H9 (cell line): ENCODE data around the gene TUB. TPM values are rescaled to one million over a fixed set of nuclear protein-coding genes. Genes with fewer than 3 reads are reported as not detected.

Source experiments
- DNase-seq: peaks from one replicate; pipeline ENCODE4 v3.0.0-alpha.2; 2017
- H2AFZ ChIP-seq: one replicate; pipeline ENCODE4 v1.6.1; 2013; ENCODE audit warnings: mild to moderate bottlenecking, low read length, control low read depth, moderate library complexity
- H2AK5ac ChIP-seq: 2 replicates; pipeline ENCODE4 v1.6.1; 2013; ENCODE audit warnings: low read length, control low read depth, mixed read lengths; ENCODE audit not compliant: insufficient read length
- H2BK120ac ChIP-seq: one replicate; pipeline ENCODE4 v1.6.1; 2013; ENCODE audit warnings: low read depth, mild to moderate bottlenecking, low read length, control low read depth, inconsistent platforms; ENCODE audit not compliant: poor library complexity, severe bottlenecking
- H2BK12ac ChIP-seq: 2 replicates; pipeline ENCODE4 v1.6.1; 2013; ENCODE audit warnings: low read length, control low read depth, mixed read lengths, low read depth; ENCODE audit not compliant: insufficient read length
- H2BK15ac ChIP-seq: 2 replicates; pipeline ENCODE4 v1.6.1; 2013; ENCODE audit warnings: low read depth, low read length, control low read depth
- H2BK20ac ChIP-seq: one replicate; pipeline ENCODE4 v1.6.1; 2013; ENCODE audit warnings: low read depth, mild to moderate bottlenecking, low read length, control low read depth, inconsistent platforms; ENCODE audit not compliant: poor library complexity, severe bottlenecking
- H2BK5ac ChIP-seq: 2 replicates; pipeline ENCODE4 v1.6.1; 2013; ENCODE audit warnings: low read length, control low read depth, mixed read lengths; ENCODE audit not compliant: insufficient read length
- H3K14ac ChIP-seq: 2 replicates; pipeline ENCODE4 v1.6.1; 2013; ENCODE audit warnings: low read length, control low read depth; ENCODE audit not compliant: insufficient read depth
- H3K18ac ChIP-seq: 2 replicates; pipeline ENCODE4 v1.6.1; 2013; ENCODE audit warnings: low read depth, mild to moderate bottlenecking, mixed read lengths, low read length, control low read depth; ENCODE audit not compliant: insufficient read length
- H3K23ac ChIP-seq: 2 replicates; pipeline ENCODE4 v1.6.1; 2013; ENCODE audit warnings: low read length, control low read depth, mixed read lengths, low read depth; ENCODE audit not compliant: insufficient read length
- H3K23me2 ChIP-seq: 2 replicates; pipeline ENCODE4 v1.6.1; 2013; ENCODE audit warnings: low read depth, mild to moderate bottlenecking, mixed read lengths, low read length, control low read depth; ENCODE audit not compliant: insufficient read length, poor library complexity, severe bottlenecking
- H3K27ac ChIP-seq: 2 replicates; pipeline ENCODE4 v1.5.1; 2013; ENCODE audit warnings: low read length, control low read depth, mixed read lengths, low read depth; ENCODE audit not compliant: insufficient read length
- H3K27me3 ChIP-seq: 2 replicates; pipeline ENCODE4 v1.6.1; 2013; ENCODE audit warnings: low read length, control low read depth, inconsistent platforms; ENCODE audit not compliant: insufficient read depth
- H3K4ac ChIP-seq: 2 replicates; pipeline ENCODE4 v1.6.1; 2013; ENCODE audit warnings: low read depth, mild to moderate bottlenecking, control low read depth, inconsistent platforms, low read length, moderate library complexity
- H3K4me1 ChIP-seq: 2 replicates; pipeline ENCODE4 v1.6.1; 2013; ENCODE audit warnings: low read length, control low read depth, inconsistent platforms; ENCODE audit not compliant: insufficient read depth
- H3K4me2 ChIP-seq: 2 replicates; pipeline ENCODE4 v1.6.1; 2013; ENCODE audit warnings: low read length, control low read depth, mixed read lengths; ENCODE audit not compliant: insufficient read length, insufficient read depth
- H3K56ac ChIP-seq: 2 replicates; pipeline ENCODE4 v1.6.1; 2013; ENCODE audit warnings: low read depth, mild to moderate bottlenecking, mixed read lengths, low read length, control low read depth; ENCODE audit not compliant: insufficient read length
- H3K79me1 ChIP-seq: 2 replicates; pipeline ENCODE4 v1.6.1; 2013; ENCODE audit warnings: low read depth, mild to moderate bottlenecking, moderate library complexity, low read length, control low read depth, inconsistent platforms; ENCODE audit not compliant: insufficient read depth, poor library complexity, severe bottlenecking
- H3K79me2 ChIP-seq: 2 replicates; pipeline ENCODE4 v1.6.1; 2013; ENCODE audit warnings: low read length, control low read depth, inconsistent platforms; ENCODE audit not compliant: insufficient read depth
- H3K9ac ChIP-seq: 2 replicates; pipeline ENCODE4 v1.6.1; 2013; ENCODE audit warnings: low read length, control low read depth, mixed read lengths; ENCODE audit not compliant: insufficient read length; ENCODE audit errors: extremely low read depth
- H3K9me3 ChIP-seq: one replicate; pipeline ENCODE4 v1.6.1; 2013; ENCODE audit warnings: low read depth, low read length, inconsistent platforms; ENCODE audit not compliant: control insufficient read depth
- H3T11ph ChIP-seq: one replicate; pipeline ENCODE4 v1.6.1; 2013; ENCODE audit warnings: mild to moderate bottlenecking, low read length, control low read depth, inconsistent platforms
- H4K20me1 ChIP-seq: one replicate; pipeline ENCODE4 v1.6.1; 2013; ENCODE audit not compliant: control insufficient read depth, insufficient read length, insufficient read depth
- H4K5ac ChIP-seq: 2 replicates; pipeline ENCODE4 v1.6.1; 2013; ENCODE audit warnings: low read depth, mild to moderate bottlenecking, mixed read lengths, low read length, control low read depth; ENCODE audit not compliant: insufficient read length
- H4K8ac ChIP-seq: replicated peaks from 2 replicates; pipeline ENCODE4 v1.6.1; 2013; ENCODE audit warnings: low read length, control low read depth, mixed read lengths, low read depth; ENCODE audit not compliant: insufficient read length
- H4K91ac ChIP-seq: 2 replicates; pipeline ENCODE4 v1.6.1; 2013; ENCODE audit warnings: low read depth, mild to moderate bottlenecking, moderate library complexity, mixed read lengths, low read length, control low read depth; ENCODE audit not compliant: insufficient read length
- H3K27ac Mint-ChIP-seq, 3 experiments: 2 replicates in 2 of 3; 3 replicates in 1 of 3; pipeline ENCODE4 v1.8.0; 2020 to 2021; ENCODE audit warnings: mixed read lengths in 3 of 3, mild to moderate bottlenecking in 1 of 3, moderate library complexity in 1 of 3
- H3K27me3 Mint-ChIP-seq: 2 replicates; pipeline ENCODE4 v1.8.0; 2021; ENCODE audit warnings: low read depth, mild to moderate bottlenecking, moderate library complexity, mixed read lengths
- H3K36me3 Mint-ChIP-seq, 3 experiments: 2 replicates in 2 of 3; 3 replicates in 1 of 3; pipeline ENCODE4 v1.8.0; 2020 to 2021; ENCODE audit warnings: low read depth in 3 of 3, mixed read lengths in 3 of 3; ENCODE audit not compliant: insufficient read depth in 1 of 3
- H3K4me1 Mint-ChIP-seq, 2 experiments: 2 replicates each; pipeline ENCODE4 v1.8.0; 2020; ENCODE audit warnings: mixed read lengths in 2 of 2
- H3K4me3 Mint-ChIP-seq, 2 experiments: 2 replicates in 1 of 2; 3 replicates in 1 of 2; pipeline ENCODE4 v1.8.0; 2020 to 2021; ENCODE audit warnings: mild to moderate bottlenecking in 2 of 2, mixed read lengths in 2 of 2, moderate library complexity in 1 of 2
- H3K9me3 Mint-ChIP-seq, 2 experiments: 2 replicates in 1 of 2; 3 replicates in 1 of 2; pipeline ENCODE4 v1.8.0; 2020; ENCODE audit warnings: mild to moderate bottlenecking in 2 of 2, mixed read lengths in 2 of 2, moderate library complexity in 1 of 2
- CTCF ChIP-seq: fragments of 200-600 bp; sonication (generic); conservative IDR thresholded peaks from 3 replicates; pipeline ENCODE4 v1.8.0; 2021; ENCODE audit warnings: antibody characterized with exemption, mild to moderate bottlenecking
- WGBS: extraction: QIAGEN DNeasy Blood & Tissue Kit; methylation state at CpG from one replicate; pipeline ENCODE4 v1.1.7; 2013; ENCODE audit warnings: missing lambda C conversion rate, low lambda C conversion rate, mixed read lengths; ENCODE audit not compliant: insufficient read length; ENCODE audit errors: extremely low coverage; 5-methylcytosine and 5-hydroxymethylcytosine counted together
- total RNA-seq: library from RNA; stranded (reverse); gene quantifications from 2 replicates; pipeline ENCODE4 v1.2.1, GENCODE V29; 2021

The TUB gene
- total RNA-seq, 1 experiment from 2014 or later = 14.8 TPM

DNA sequence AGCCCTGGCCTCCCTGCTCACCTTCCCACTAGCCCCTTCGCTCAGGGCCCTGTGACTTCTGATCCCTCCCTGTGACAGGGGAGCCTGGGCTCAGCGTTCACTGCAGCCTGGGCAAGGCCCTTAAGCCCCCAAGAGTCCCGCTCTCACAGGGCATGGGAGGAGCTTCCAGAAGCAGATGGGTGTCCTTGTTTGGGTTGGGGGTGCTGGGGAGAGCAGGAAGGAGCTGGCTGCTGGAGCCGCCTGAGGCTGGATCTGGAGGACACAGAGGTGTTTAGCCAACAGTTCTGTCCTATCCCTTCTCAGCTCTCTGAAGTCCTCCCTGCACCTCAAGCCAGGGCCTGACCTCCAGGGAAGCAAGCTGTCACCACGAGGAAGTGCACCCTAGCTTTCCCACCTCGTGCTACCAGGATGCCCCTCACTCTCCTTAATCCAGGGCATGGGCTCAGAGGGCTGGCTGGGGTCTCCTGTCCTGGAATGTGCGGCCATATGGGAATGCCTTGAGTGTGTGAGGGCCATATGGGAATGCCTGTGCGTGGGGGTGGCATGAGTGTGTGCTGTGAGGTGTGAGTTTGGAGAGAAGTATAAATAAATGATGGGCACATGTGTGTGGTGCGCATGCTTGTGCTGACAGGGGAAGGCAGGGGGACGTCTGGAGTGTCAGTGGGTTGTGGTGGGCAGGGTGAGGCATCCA is 25.0 kb upstream of the TUB start:
- Histone ChIP-seq H2BK20ac (no peak overlapping the region), H3K14ac (no peak overlapping the region), H3T11ph (no peak overlapping the region), H3K56ac (no peak overlapping the region), H2BK12ac (no peak overlapping the region), H2BK120ac (no peak overlapping the region), H4K5ac (no peak overlapping the region), H3K9me3 (no peaks in the 10 kb centered on the region), H3K4me2 (no peak overlapping the region), H4K8ac (no peak overlapping the region), H3K23me2 (no peaks in the 10 kb centered on the region), H3K23ac (no peak overlapping the region), H3K79me2 (no peaks in the 10 kb centered on the region), H4K20me1 (peaks cover 3% of the 10 kb centered on the region), H2AK5ac (no peak overlapping the region), H4K91ac (no peak overlapping the region), H3K4ac (no peak overlapping the region), H2BK5ac (no peak overlapping the region), H3K27ac (no peak overlapping the region), H3K9ac (no peak overlapping the region), H3K27me3 (no peaks in the 10 kb centered on the region), H2AFZ (no peak overlapping the region), H3K4me1 (peaks cover 3% of the 10 kb centered on the region; the same call in 1 of the 2 replicates), H3K18ac (no peak overlapping the region), H3K79me1 (no peaks in the 10 kb centered on the region), H2BK15ac (no peak overlapping the region)
- H3K27ac Mint-ChIP-seq = peak overlapping the region in 1 of 3 experiments; percentile 89; a peak in 1 of 7 replicates
- no peak for TF ChIP-seq CTCF
- peaks cover 4% of the 10 kb centered on the region for H3K27me3 Mint-ChIP-seq
- H3K4me1 Mint-ChIP-seq = peaks cover 7 to 17% of the 10 kb centered on the region in 2 experiments
- no peaks in the 10 kb centered on the region; a peak in 1 of 7 replicates for H3K36me3 Mint-ChIP-seq
- no CpG with 5 or more reads among the region's 10 CpGs for WGBS
- DNase-seq = no peak
- H3K4me3 Mint-ChIP-seq = no peak overlapping the region
- no peaks in the 10 kb centered on the region for H3K9me3 Mint-ChIP-seq
